HepG2 (cell line): ENCODE results near the gene CRISPLD2. TPM values are rescaled to one million over a fixed set of nuclear protein-coding genes. Genes with fewer than 3 reads are reported as not detected.

Experiments
- ARID5B ChIP-seq: IDR thresholded peaks from 2 replicates; pipeline ENCODE4 v1.4.0; 2020; ENCODE audit warnings: mild to moderate bottlenecking, missing genetic modification reagents
- ATF6 ChIP-seq: sonication (generic); formaldehyde crosslinking; conservative IDR thresholded peaks from 2 replicates; pipeline ENCODE4 v1.4.0; 2020; ENCODE audit warnings: missing genetic modification reagents
- BCL3 ChIP-seq: sonication (generic); formaldehyde crosslinking; IDR thresholded peaks from 2 replicates; pipeline ENCODE4 v1.5.1; 2020; ENCODE audit warnings: mild to moderate bottlenecking, missing genetic modification reagents, moderate library complexity
- HOXD1 ChIP-seq: sonication (generic); formaldehyde crosslinking; IDR thresholded peaks from 2 replicates; pipeline ENCODE4 v1.5.0; 2020; ENCODE audit warnings: missing genetic modification reagents
- MTERF4 ChIP-seq: sonication (generic); formaldehyde crosslinking; IDR thresholded peaks from 2 replicates; pipeline ENCODE4 v1.8.0; 2023; ENCODE audit warnings: mild to moderate bottlenecking, missing genetic modification reagents
- SMC3 ChIP-seq: IDR thresholded peaks from 2 replicates; pipeline ENCODE4 v1.6.1; 2011; ENCODE audit warnings: low read length, improper control_type of control experiment
- THAP9 ChIP-seq: sonication (generic); formaldehyde crosslinking; IDR thresholded peaks from 2 replicates; pipeline ENCODE4; 2020; ENCODE audit warnings: missing genetic modification reagents, mild to moderate bottlenecking, borderline replicate concordance
- USF2 ChIP-seq, 2 experiments: sonication (generic) in 1 of 2; formaldehyde crosslinking in 1 of 2; IDR thresholded peaks; 2 replicates each; pipeline versions ENCODE4 v1.5.1 to v1.6.1; 2011 to 2020; ENCODE audit warnings: borderline replicate concordance in 1 of 2, low read depth in 1 of 2, low read length in 1 of 2, mild to moderate bottlenecking in 1 of 2, missing genetic modification reagents in 1 of 2, moderate library complexity in 1 of 2
- ZMYM2 ChIP-seq: sonication (generic); formaldehyde crosslinking; IDR thresholded peaks from 2 replicates; pipeline ENCODE4 v1.8.0; 2022; ENCODE audit warnings: mild to moderate bottlenecking, missing genetic modification reagents
- polyA plus RNA-seq, 8 experiments: library from polyadenylated mRNA; depleted of rRNA in 3 of 8; stranded (reverse) in 7 of 8; unstranded in 1 of 8; fragments of >200 nt; fragmentation: Illumina TruSeq in 4 of 8; extraction: Trizol in 4 of 8; gene quantifications; 2 replicates each; pipeline versions ENCODE4 v1.2.1 to v1.2.3, GENCODE V29; 2011 to 2016; ENCODE audit warnings: low read depth in 4 of 8, missing spikeins in 1 of 8, mixed read lengths in 1 of 8; ENCODE audit not compliant: insufficient read depth in 1 of 8
- total RNA-seq, 5 experiments: library from RNA; depleted of rRNA; stranded (reverse); fragments of >200 nt; fragmentation: Illumina TruSeq; extraction: Trizol; gene quantifications; 2 replicates each; pipeline ENCODE4 v1.2.3, GENCODE V29; 2016; ENCODE audit warnings: low read depth in 1 of 5

CRISPLD2 gene
- total and polyA plus RNA-seq, 2 of the 13 experiments (the other 11 are each of a cell fraction or from before 2014, with no cell fraction given), result 0.04 to 0.31 TPM

- TF ChIP-seq ATF6 (CRISPR knock-in tag), result no peak
- TF ChIP-seq USF2 (IDR thresholded peaks at IDR 0.05; ENCODE audit: low read depth, low read length), result no peak
- no peak for TF ChIP-seq USF2 (CRISPR knock-in tag; IDR thresholded peaks at IDR 0.05; ENCODE audit: borderline replicate concordance)
- TF ChIP-seq THAP9, result 0 out of 2 replicates have a peak, but pooled peaks have one; percentile 15
- no peak; the same call in 1 of the 2 replicates for TF ChIP-seq BCL3 (CRISPR knock-in tag)
- 0 out of 2 replicates have a peak, but pooled peaks have one; percentile 13 for TF ChIP-seq MTERF4 (CRISPR knock-in tag)
- no peak for TF ChIP-seq HOXD1 (CRISPR knock-in tag)
- TF ChIP-seq SMC3, result no peak
- TF ChIP-seq ZMYM2 (CRISPR knock-in tag), result 0 out of 2 replicates have a peak, but pooled peaks have one; percentile 25
- TF ChIP-seq ARID5B, result peak; percentile 95
Observed at GRCh38 chr16:84851192-84852127, 31.7 kb downstream of the CRISPLD2 start (continued).
